Sigmoid colon (tissue), 7 donors: ENCODE results near the gene PLEKHM2. TPM values are rescaled to one million over a fixed set of nuclear protein-coding genes. Genes with fewer than 3 reads are reported as not detected.
A peak's percentile ranks its signal among the peaks of the same experiment; 100 is the strongest.

Source experiments
- DNase-seq: peaks from one replicate; pipeline ENCODE4 v3.0.0-alpha.2; 2019
- H3K27ac ChIP-seq, 4 donors: fragments of 200-600 bp; sonication (generic); one replicate each; pipeline ENCODE4 v1.5.1; 2016 to 2019; ENCODE audit warnings: mild to moderate bottlenecking in 1 of 4
- H3K27me3 ChIP-seq, 3 donors: fragments of 200-600 bp; sonication (generic); one replicate each; pipeline ENCODE4 v1.5.1; 2019; ENCODE audit warnings: mild to moderate bottlenecking in 1 of 3
- H3K36me3 ChIP-seq, 4 donors: fragments of 200-600 bp; sonication (generic); one replicate each; pipeline ENCODE4 v1.5.1; 2016 to 2019
- H3K4me1 ChIP-seq, 4 donors: fragments of 200-600 bp; sonication (generic); one replicate each; pipeline ENCODE4 v1.5.1; 2017 to 2019
- H3K4me3 ChIP-seq, 4 donors: fragments of 200-600 bp; sonication (generic); one replicate each; pipeline ENCODE4 v1.5.1; 2017 to 2019; ENCODE audit warnings: mild to moderate bottlenecking in 2 of 4, moderate library complexity in 1 of 4
- H3K9me3 ChIP-seq, 4 donors: fragments of 200-600 bp in 3 of 4; sonication (generic) in 3 of 4; one replicate each; pipeline versions ENCODE4 v1.5.1 to v1.6.1; 2013 to 2019
- CTCF ChIP-seq, 4 experiments: fragments of 450-650 bp in 3 of 4; fragments of 200-600 bp in 1 of 4; IDR thresholded peaks; one replicate each; pipeline ENCODE4 v1.5.1; 2016 to 2019; ENCODE audit warnings: antibody characterized with exemption in 4 of 4, mild to moderate bottlenecking in 3 of 4, moderate library complexity in 2 of 4
- EP300 ChIP-seq, 4 donors: sonication (generic); formaldehyde crosslinking; IDR thresholded peaks; one replicate each; pipeline ENCODE4 v1.6.1; 2017; ENCODE audit warnings: antibody characterized with exemption in 4 of 4
- POLR2A ChIP-seq, 2 donors: fragments of 450-650 bp; IDR thresholded peaks; one replicate each; pipeline ENCODE4 v1.6.1; 2016; ENCODE audit warnings: antibody characterized with exemption in 2 of 2, mild to moderate bottlenecking in 2 of 2, moderate library complexity in 2 of 2
- POLR2AphosphoS5 ChIP-seq, 4 donors: sonication (generic); formaldehyde crosslinking; IDR thresholded peaks; one replicate each; pipeline ENCODE4 v1.6.1; 2017; ENCODE audit warnings: antibody characterized with exemption in 4 of 4
- WGBS, 2 donors: extraction: QIAGEN DNeasy Blood & Tissue Kit; methylation state at CpG; one replicate each; pipeline ENCODE4 v1.1.7; 2013; 5-methylcytosine and 5-hydroxymethylcytosine counted together
- intact Hi-C: fragments of 100-400 bp; cut with DNase I; formaldehyde crosslinking; loops from one replicate; pipeline ENCODE4 v1.15.1; 2023
- polyA plus RNA-seq, 3 donors: library from polyadenylated mRNA; stranded (reverse); fragments of 200-250 nt; gene quantifications; one replicate each; pipeline ENCODE4 v1.2.3, GENCODE V29; 2013
- total RNA-seq, 4 donors: library from RNA; depleted of rRNA; stranded (reverse); fragments of >200 nt; gene quantifications; one replicate each; pipeline ENCODE4 v1.1.0, GENCODE V29; 2016
- donor health status: healthy with polysubstance abuse.
- donor health status: Bipolar disorder and iron deficiency.
- donor health status: healthy.

PLEKHM2 gene
- total and polyA plus RNA-seq, 7 donors: 19.8 to 49.6 (median 28.9) TPM

GRCh38 chr1:15757575-15758342, 73.6 kb downstream of the PLEKHM2 start:
- intact Hi-C loops: loop anchor here (2.0 kb wide), 1 partner anchor 73 kb away; the partner anchor contains the start of gene PLEKHM2
- TF ChIP-seq CTCF (IDR thresholded peaks at IDR 0.05): no peak
- TF ChIP-seq POLR2A (IDR thresholded peaks at IDR 0.05): no peak
- no peak for TF ChIP-seq EP300 (IDR thresholded peaks at IDR 0.05)
- no peak for TF ChIP-seq POLR2AphosphoS5 (IDR thresholded peaks at IDR 0.05)
- 4 to 15% methylated on average over 24 of the region's 24 CpGs for WGBS, 2 donors
- Histone ChIP-seq H3K4me1 (peaks cover 0 to 48% (median 43%) of the 10 kb centered on the region in 4 donors), H3K27ac (peak overlapping the region; percentile 79 to 84 (median 81)), H3K36me3 (no peaks in the 10 kb centered on the region), H3K4me3 (peak overlapping the region; percentile 79 to 94 (median 88)), H3K9me3 (no peaks in the 10 kb centered on the region), H3K27me3 (peaks cover 0 to 13% (median 2%) of the 10 kb centered on the region in 3 donors)
- no peak for DNase-seq

GRCh38 chr1:15758343-15758931, 74.3 kb downstream of the PLEKHM2 start, which contains the start of gene FBLIM1:
Gene FBLIM1, plus strand, starts transcription at chr1:15758795. Its CDS starts 6,189 bp downstream, at chr1:15764984.
- Histone ChIP-seq H3K4me1 (peaks cover 0 to 48% (median 43%) of the 10 kb centered on the region in 4 donors), H3K4me3 (peak within 1 kb of the TSS; percentile 79 to 94 (median 88)), H3K9me3 (no peaks in the 10 kb centered on the region), H3K27ac (peak within 1 kb of the TSS; percentile 79 to 84 (median 81)), H3K27me3 (peaks cover 0 to 13% (median 2%) of the 10 kb centered on the region in 3 donors), H3K36me3 (no peaks in the 10 kb centered on the region)
- TF ChIP-seq POLR2AphosphoS5 (IDR thresholded peaks at IDR 0.05): no peak
- TF ChIP-seq CTCF (IDR thresholded peaks at IDR 0.05): no peak
- no peak for TF ChIP-seq EP300 (IDR thresholded peaks at IDR 0.05)
- no peak for TF ChIP-seq POLR2A (IDR thresholded peaks at IDR 0.05)
- WGBS, 2 donors: 3% methylated on average over 58 of the region's 58 CpGs
- DNase-seq: peak; percentile 74
- intact Hi-C loops: loop anchor here (2.0 kb wide), 1 partner anchor 74 kb away; the partner anchor contains the start of gene PLEKHM2

- WGBS, 2 donors: 5 to 8% methylated on average over 58 of the region's 58 CpGs
- DNase-seq: no peak
- Histone ChIP-seq H3K4me1 (peaks cover 0 to 51% (median 43%) of the 10 kb centered on the region in 4 donors), H3K9me3 (no peaks in the 10 kb centered on the region), H3K36me3 (no peaks in the 10 kb centered on the region), H3K4me3 (peak overlapping the region; percentile 79 to 94 (median 88)), H3K27ac (peak overlapping the region; percentile 79 to 84 (median 81)), H3K27me3 (peaks cover 0 to 13% (median 2%) of the 10 kb centered on the region in 3 donors)
- TF ChIP-seq CTCF (IDR thresholded peaks at IDR 0.05) (no peak), POLR2AphosphoS5 (IDR thresholded peaks at IDR 0.05) (no peak), EP300 (IDR thresholded peaks at IDR 0.05) (no peak), POLR2A (IDR thresholded peaks at IDR 0.05) (no peak)
- intact Hi-C loops: loop anchor here (2.0 kb wide), 1 partner anchor 74 kb away; the partner anchor contains the start of gene PLEKHM2
Measured at GRCh38 chr1:15758953-15759661, 75.0 kb downstream of the PLEKHM2 start.

- no peak for TF ChIP-seq POLR2AphosphoS5 (IDR thresholded peaks at IDR 0.05)
- TF ChIP-seq EP300 (IDR thresholded peaks at IDR 0.05): no peak
- no peak for TF ChIP-seq POLR2A (IDR thresholded peaks at IDR 0.05)
- TF ChIP-seq CTCF (IDR thresholded peaks at IDR 0.05): no peak
- Histone ChIP-seq H3K4me3 (peak overlapping the region in 3 of 4 donors; percentile 19 to 91 (median 84)), H3K36me3 (peaks cover 0 to 12% (median 3%) of the 10 kb centered on the region in 4 donors), H3K4me1 (peaks cover 0 to 54% (median 46%) of the 10 kb centered on the region in 4 donors), H3K9me3 (no peaks in the 10 kb centered on the region), H3K27ac (peak overlapping the region; percentile 79 to 84 (median 81)), H3K27me3 (peaks cover 0 to 13% (median 2%) of the 10 kb centered on the region in 3 donors)
- intact Hi-C loops: loop anchor here (5.0 kb wide), 1 partner anchor 158 kb away; no protein-coding TSS in a partner anchor
- peak; percentile 82 for DNase-seq
- WGBS, 2 donors: 58 to 77% methylated on average over 12 of the region's 12 CpGs
Measured at GRCh38 chr1:15760520-15761211, 76.5 kb downstream of the PLEKHM2 start.
